Brain pericyte (primary cell): ENCODE measurements around the gene MCRIP2.

ENCODE experiments used
- DNase-seq: peaks from one replicate; pipeline ENCODE4 v3.0.0-alpha.2; 2012; ENCODE audit warnings: low read depth, low spot score

MCRIP2 gene

GRCh38 chr16:669666-670065 lies 28.0 kb downstream of the MCRIP2 start:
- no peak for DNase-seq

- no peak for DNase-seq
Observed at GRCh38 chr16:670485-671352, 29.1 kb downstream of the MCRIP2 start.

- no peak for DNase-seq
Observed at GRCh38 chr16:671353-672131, 29.9 kb downstream of the MCRIP2 start.

GRCh38 chr16:672371-672770 lies 30.7 kb downstream of the MCRIP2 start:
- no peak for DNase-seq

GRCh38 chr16:672851-673250 lies 31.2 kb downstream of the MCRIP2 start:
- DNase-seq, result no peak

- no peak for DNase-seq
Observed at GRCh38 chr16:673399-673991, 31.9 kb downstream of the MCRIP2 start.

- no peak for DNase-seq
Observed at GRCh38 chr16:674214-674881, 32.7 kb downstream of the MCRIP2 start.

- no peak for DNase-seq
Observed at GRCh38 chr16:674968-675883, 33.6 kb downstream of the MCRIP2 start, which contains the start of gene RHBDL1. TSS of gene RHBDL1 (plus strand) at chr16:675671. CDS start at chr16:675791, 120 bp downstream.

- no peak for DNase-seq
Observed at GRCh38 chr16:675884-676564, 34.4 kb downstream of the MCRIP2 start.

GRCh38 chr16:676565-676902 lies 34.9 kb downstream of the MCRIP2 start:
- no peak for DNase-seq

GRCh38 chr16:676913-677312 lies 35.3 kb downstream of the MCRIP2 start:
- no peak for DNase-seq

- DNase-seq, result no peak
Observed at GRCh38 chr16:677316-678190, 35.9 kb downstream of the MCRIP2 start.

GRCh38 chr16:678209-678857 lies 36.7 kb downstream of the MCRIP2 start:
- no peak for DNase-seq

- DNase-seq, result no peak
Observed at GRCh38 chr16:678858-679813, 37.5 kb downstream of the MCRIP2 start.

GRCh38 chr16:679814-680624 lies 38.4 kb downstream of the MCRIP2 start, which contains the start of gene STUB1:
TSS of gene STUB1 (plus strand) at chr16:680410. CDS start at chr16:680526, 116 bp downstream.
- DNase-seq, result peak; percentile 57

- no peak for DNase-seq
Observed at GRCh38 chr16:680625-680945, 39.0 kb downstream of the MCRIP2 start.
